ENCODE data around the gene ADAMTS12.

The ADAMTS12 gene

DNA sequence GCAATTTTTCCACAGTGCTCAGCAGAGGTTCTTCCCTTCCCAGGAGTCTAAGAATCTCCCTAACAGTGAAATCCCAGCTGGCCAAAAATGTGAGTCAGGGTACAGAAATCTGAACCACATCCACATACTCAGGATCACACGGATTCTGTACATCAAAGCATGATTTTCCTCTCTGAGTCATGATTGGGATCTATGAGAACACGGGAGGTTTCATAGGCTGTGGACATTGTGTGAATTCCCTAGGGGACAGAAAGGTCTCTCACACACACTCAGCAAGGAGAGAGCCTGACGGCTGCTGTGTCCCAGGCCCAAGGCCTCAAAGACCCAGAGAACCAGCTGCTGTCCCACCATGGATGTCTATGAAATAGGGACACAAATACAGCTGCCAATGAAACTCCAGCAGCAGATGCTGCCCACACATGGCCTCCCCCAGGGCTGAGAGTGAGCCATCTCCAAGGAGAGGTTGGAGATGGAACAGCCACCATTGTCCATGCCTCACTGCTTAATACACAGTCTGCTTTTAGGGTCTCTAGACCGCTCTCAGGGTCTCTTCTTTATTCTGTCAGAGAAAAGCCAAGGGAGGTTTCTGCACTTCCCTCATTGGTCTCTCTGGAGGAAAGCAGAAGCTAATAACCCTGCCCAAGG is 102.7 kb downstream of the ADAMTS12 start:
- Histone ChIP-seq H3K9ac (no peak overlapping the region), H3K79me2 (no peaks in the 10 kb centered on the region), H3K4me2 (ENCODE audit: low read length) (no peak overlapping the region), H3K9me3 (ENCODE audit: control insufficient read depth, low read length) (no peaks in the 10 kb centered on the region), H3K36me3 (ENCODE audit: control insufficient read depth, insufficient read depth, low read length) (no peaks in the 10 kb centered on the region), H3K27me3 (ENCODE audit: control insufficient read depth, insufficient read depth, low read length) (no peaks in the 10 kb centered on the region), H3K4me1 (no peaks in the 10 kb centered on the region), H3K27ac (no peak overlapping the region), H2AFZ (no peak overlapping the region), H3K4me3 (ENCODE audit: low read depth, low read length) (no peak overlapping the region)
- no peak for TF ChIP-seq CTCF (IDR thresholded peaks at IDR 0.05)

DNA sequence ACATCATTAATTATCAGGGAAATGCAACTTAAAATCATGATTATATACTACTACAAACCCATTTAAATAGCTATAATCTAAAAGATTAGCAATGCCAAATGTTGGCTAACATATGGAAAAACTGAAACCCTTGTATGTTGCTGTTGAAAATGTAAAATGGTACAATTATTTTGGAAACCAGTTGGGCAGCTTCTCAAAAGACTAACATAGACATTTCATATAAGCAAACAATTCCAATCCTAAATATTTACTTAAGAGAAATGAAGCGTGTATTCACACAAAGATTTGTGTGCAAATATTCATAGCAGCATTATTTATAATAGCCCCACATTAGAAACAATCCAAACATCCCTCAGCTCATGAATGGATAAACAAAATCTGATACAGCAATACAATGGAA is 106.2 kb downstream of the ADAMTS12 start:
- H3K4me2 ChIP-seq (ENCODE audit: low read length) = no peak overlapping the region
- H3K4me3 ChIP-seq (ENCODE audit: low read depth, low read length) = no peak overlapping the region
- no peaks in the 10 kb centered on the region for H3K27me3 ChIP-seq (ENCODE audit: control insufficient read depth, insufficient read depth, low read length)
- no peak overlapping the region for H3K9ac ChIP-seq
- no peaks in the 10 kb centered on the region for H3K36me3 ChIP-seq (ENCODE audit: control insufficient read depth, insufficient read depth, low read length)
- TF ChIP-seq CTCF (IDR thresholded peaks at IDR 0.05) = no peak
- H2AFZ ChIP-seq = no peak overlapping the region
- H3K27ac ChIP-seq = no peak overlapping the region
- H3K9me3 ChIP-seq (ENCODE audit: control insufficient read depth, low read length) = no peaks in the 10 kb centered on the region
- no peaks in the 10 kb centered on the region for H3K79me2 ChIP-seq
- no peaks in the 10 kb centered on the region for H3K4me1 ChIP-seq

GRCh38 chr5:33781286-33781685 is 110.5 kb downstream of the ADAMTS12 start:
- no peak overlapping the region for H3K9ac ChIP-seq
- no peak overlapping the region for H3K27ac ChIP-seq
- H3K79me2 ChIP-seq = no peaks in the 10 kb centered on the region
- H3K9me3 ChIP-seq (ENCODE audit: control insufficient read depth, low read length) = no peaks in the 10 kb centered on the region
- no peaks in the 10 kb centered on the region for H3K36me3 ChIP-seq (ENCODE audit: control insufficient read depth, insufficient read depth, low read length)
- no peaks in the 10 kb centered on the region for H3K27me3 ChIP-seq (ENCODE audit: control insufficient read depth, insufficient read depth, low read length)
- H3K4me2 ChIP-seq (ENCODE audit: low read length) = no peak overlapping the region
- no peak overlapping the region for H3K4me3 ChIP-seq (ENCODE audit: low read depth, low read length)
- TF ChIP-seq CTCF (IDR thresholded peaks at IDR 0.05) = no peak
- H2AFZ ChIP-seq = no peak overlapping the region
- no peaks in the 10 kb centered on the region for H3K4me1 ChIP-seq

- TF ChIP-seq CTCF (IDR thresholded peaks at IDR 0.05) = no peak
- Histone ChIP-seq H3K9ac (no peak overlapping the region), H2AFZ (no peak overlapping the region), H3K4me2 (ENCODE audit: low read length) (no peak overlapping the region), H3K4me3 (ENCODE audit: low read depth, low read length) (no peak overlapping the region), H3K4me1 (no peaks in the 10 kb centered on the region), H3K79me2 (no peaks in the 10 kb centered on the region), H3K27ac (no peak overlapping the region), H3K27me3 (ENCODE audit: control insufficient read depth, insufficient read depth, low read length) (no peaks in the 10 kb centered on the region), H3K36me3 (ENCODE audit: control insufficient read depth, insufficient read depth, low read length) (no peaks in the 10 kb centered on the region), H3K9me3 (ENCODE audit: control insufficient read depth, low read length) (no peaks in the 10 kb centered on the region)
These were observed 115.6 kb downstream of the ADAMTS12 start for GRCh38 chr5:33776151-33776660.

DNA sequence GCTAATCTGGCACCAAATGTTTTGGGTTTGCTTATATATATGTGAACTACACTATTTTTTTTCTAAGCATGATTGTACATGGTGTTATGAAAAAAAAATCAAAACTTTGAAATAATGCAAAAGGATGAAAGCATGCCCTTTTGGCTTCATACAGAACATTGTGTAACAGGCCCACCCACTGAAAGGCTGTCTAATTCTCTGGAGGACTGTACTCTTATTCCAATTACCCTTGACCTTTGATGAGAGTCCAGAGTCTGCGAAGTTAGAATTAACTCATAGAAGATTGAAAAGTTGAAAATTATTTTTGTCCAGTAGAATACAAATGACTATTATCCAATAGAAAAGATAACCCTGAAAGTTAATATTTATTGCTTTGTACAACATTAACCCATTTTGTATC is 117.4 kb downstream of the ADAMTS12 start:
- H3K27me3 ChIP-seq (ENCODE audit: control insufficient read depth, insufficient read depth, low read length) = no peaks in the 10 kb centered on the region
- no peak overlapping the region for H3K4me3 ChIP-seq (ENCODE audit: low read depth, low read length)
- no peak overlapping the region for H3K4me2 ChIP-seq (ENCODE audit: low read length)
- no peak for TF ChIP-seq CTCF (IDR thresholded peaks at IDR 0.05)
- H2AFZ ChIP-seq = no peak overlapping the region
- no peaks in the 10 kb centered on the region for H3K36me3 ChIP-seq (ENCODE audit: control insufficient read depth, insufficient read depth, low read length)
- no peak overlapping the region for H3K27ac ChIP-seq
- no peaks in the 10 kb centered on the region for H3K79me2 ChIP-seq
- H3K4me1 ChIP-seq = no peaks in the 10 kb centered on the region
- H3K9ac ChIP-seq = no peak overlapping the region
- no peaks in the 10 kb centered on the region for H3K9me3 ChIP-seq (ENCODE audit: control insufficient read depth, low read length)
